ENCODE results near the gene SLC25A47.
"Not testable (repeated sequence)": the region's sequence is repeated elsewhere in the genome, so short reads cannot be mapped to it uniquely, and the experiment has no call there.

Gene SLC25A47

DNA sequence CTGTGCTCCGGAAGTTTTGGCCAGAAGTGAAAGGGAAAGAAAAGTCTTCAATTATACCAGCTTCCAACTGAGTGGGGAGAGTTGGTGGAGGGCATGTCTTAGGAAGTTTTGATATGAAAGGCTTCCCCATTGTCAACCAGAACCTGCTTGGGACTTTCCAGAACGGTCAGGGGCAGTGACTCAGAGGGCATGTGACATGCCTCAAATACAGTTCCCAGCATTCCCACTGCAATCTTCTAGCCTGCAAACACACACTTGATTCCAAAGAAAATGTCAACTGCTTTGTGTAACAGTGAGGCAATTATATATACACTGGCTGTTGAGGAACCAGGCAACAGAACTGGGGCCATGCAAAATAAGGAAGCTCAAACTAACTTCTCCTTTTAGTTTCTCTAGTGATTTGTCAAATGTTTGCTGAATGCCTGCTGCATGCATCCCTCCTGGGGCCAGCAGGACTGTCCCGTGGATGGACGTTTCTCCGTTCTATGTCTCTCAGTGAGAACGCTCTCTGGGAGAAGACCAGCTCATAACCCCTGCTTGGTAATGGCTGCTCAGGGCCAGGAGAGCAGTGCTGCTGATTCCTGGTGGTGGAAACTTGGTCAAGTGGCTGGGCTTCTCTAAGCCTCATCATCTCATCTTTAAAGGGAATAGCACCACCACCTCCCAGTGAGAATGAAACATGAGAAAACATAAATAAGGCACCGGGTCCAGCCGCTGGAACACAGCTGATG, 18.3 kb downstream of the SLC25A47 start:
- peaks cover 24% of the 10 kb centered on the region for H3K36me3 Mint-ChIP-seq (ENCODE audit: insufficient read depth)

DNA sequence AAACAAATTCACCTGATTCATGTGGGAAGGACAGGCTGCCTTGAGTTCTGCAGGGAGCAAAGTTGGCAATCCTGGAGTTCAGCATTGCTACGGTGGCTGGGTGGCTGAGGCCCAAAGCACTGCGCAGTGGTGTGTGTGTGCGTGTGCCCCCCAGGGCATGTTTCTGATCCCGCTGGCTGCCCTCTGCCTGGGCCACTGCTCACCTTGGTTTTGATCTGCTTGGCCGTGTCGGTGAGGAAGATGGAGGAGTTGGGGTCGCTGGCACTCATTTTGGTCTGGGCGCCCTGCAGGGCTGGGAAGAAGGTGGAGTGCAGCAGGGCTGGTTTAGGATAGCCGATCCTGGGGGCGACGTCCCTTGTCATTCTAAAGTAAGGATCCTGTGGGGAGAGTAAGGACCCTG, 19.1 kb downstream of the SLC25A47 start:
- Mint-ChIP-seq H3K4me3 (no peak overlapping the region), H3K4me1 (no peaks in the 10 kb centered on the region)
- no peak for ATAC-seq (replicated peaks; ENCODE audit: extremely low read depth, poor library complexity, severe bottlenecking)

More for the DNA sequence above, 18.3 kb downstream of the SLC25A47 start:
- Mint-ChIP-seq H3K27me3 (no peaks in the 10 kb centered on the region), H3K4me3 (no peak overlapping the region), H3K9me3 (no peaks in the 10 kb centered on the region), H3K27ac (ENCODE audit: low read depth) (no peak overlapping the region), H3K4me1 (no peaks in the 10 kb centered on the region)
- peak in 1 of 2 donors; percentile 7 for DNase-seq (ENCODE audit: low spot score in 2 of 2)
- ATAC-seq (replicated peaks; ENCODE audit: extremely low read depth, poor library complexity, severe bottlenecking), result no peak

DNA sequence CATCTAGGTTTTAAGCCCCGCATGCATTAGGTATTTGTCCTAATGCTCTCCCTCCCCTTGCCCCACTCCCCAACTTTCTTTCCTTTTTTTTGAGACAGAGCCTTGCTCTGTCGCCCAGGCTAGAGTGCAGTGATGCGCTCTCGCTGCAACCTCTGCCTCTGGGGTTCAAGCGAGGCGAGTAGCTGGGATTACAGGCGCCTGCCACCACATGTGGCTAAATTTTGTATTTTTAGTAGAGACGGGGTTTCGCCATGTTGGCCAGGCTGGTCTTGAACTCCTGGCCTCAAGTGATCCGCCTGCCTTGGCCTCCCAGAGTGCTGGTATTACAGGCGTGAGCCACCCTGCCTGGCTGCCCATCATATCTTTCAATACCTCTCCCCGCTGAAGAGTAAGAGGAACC, 19.7 kb downstream of the SLC25A47 start:
- H3K36me3 Mint-ChIP-seq (ENCODE audit: insufficient read depth), result peaks cover 18% of the 10 kb centered on the region
- not testable (repeated sequence) for H3K4me3 Mint-ChIP-seq; H3K27ac Mint-ChIP-seq (ENCODE audit: low read depth)

More for the DNA sequence above, 19.1 kb downstream of the SLC25A47 start:
- peak in 1 of 2 donors; percentile 4 for DNase-seq (ENCODE audit: low spot score in 2 of 2)
- no peaks in the 10 kb centered on the region for H3K27me3 Mint-ChIP-seq
- peaks cover 18% of the 10 kb centered on the region for H3K36me3 Mint-ChIP-seq (ENCODE audit: insufficient read depth)
- H3K9me3 Mint-ChIP-seq, result no peaks in the 10 kb centered on the region
- no peak overlapping the region for H3K27ac Mint-ChIP-seq (ENCODE audit: low read depth)

DNA sequence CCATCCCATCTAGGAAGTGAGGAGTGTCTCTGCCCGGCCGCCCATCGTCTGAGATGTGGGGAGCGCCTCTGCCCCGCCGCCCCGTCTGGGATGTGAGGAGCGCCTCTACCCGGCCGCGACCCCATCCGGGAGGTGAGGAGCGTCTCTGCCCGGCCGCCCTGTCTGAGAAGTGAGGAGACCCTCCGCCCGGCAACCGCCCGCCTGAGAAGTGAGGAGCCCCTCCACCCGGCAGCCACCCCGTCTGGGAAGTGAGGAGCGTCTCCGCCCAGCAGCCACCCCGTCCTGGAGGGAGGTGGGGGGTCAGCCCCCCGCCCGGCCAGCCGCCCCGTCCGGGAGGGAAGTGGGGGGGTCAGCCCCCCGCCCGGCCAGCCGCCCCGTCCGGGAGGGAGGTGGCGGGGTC, 21.5 kb downstream of the SLC25A47 start:
- H3K27me3 Mint-ChIP-seq; ATAC-seq (replicated peaks; ENCODE audit: extremely low read depth, poor library complexity, severe bottlenecking); DNase-seq (ENCODE audit: low spot score in 2 of 2); H3K4me3 Mint-ChIP-seq; H3K27ac Mint-ChIP-seq (ENCODE audit: low read depth); H3K4me1 Mint-ChIP-seq; H3K9me3 Mint-ChIP-seq: not testable (repeated sequence)
- peaks cover 12% of the 10 kb centered on the region for H3K36me3 Mint-ChIP-seq (ENCODE audit: insufficient read depth)

More for the DNA sequence above, 19.7 kb downstream of the SLC25A47 start:
- not testable (repeated sequence) for DNase-seq (ENCODE audit: low spot score in 2 of 2); H3K27me3 Mint-ChIP-seq; H3K4me1 Mint-ChIP-seq; H3K9me3 Mint-ChIP-seq; ATAC-seq (replicated peaks; ENCODE audit: extremely low read depth, poor library complexity, severe bottlenecking)

GRCh38 chr14:100345711-100346110, 22.6 kb downstream of the SLC25A47 start:
- Mint-ChIP-seq H3K4me1 (no peaks in the 10 kb centered on the region), H3K27me3 (no peaks in the 10 kb centered on the region), H3K27ac (ENCODE audit: low read depth) (no peak overlapping the region), H3K4me3 (no peak overlapping the region), H3K9me3 (no peaks in the 10 kb centered on the region), H3K36me3 (ENCODE audit: insufficient read depth) (peaks cover 18% of the 10 kb centered on the region)
- no peak for DNase-seq (ENCODE audit: low spot score in 2 of 2)
- ATAC-seq (replicated peaks; ENCODE audit: extremely low read depth, poor library complexity, severe bottlenecking), result no peak

GRCh38 chr14:100346306-100347091, 23.4 kb downstream of the SLC25A47 start:
- H3K27me3 Mint-ChIP-seq, result no peaks in the 10 kb centered on the region
- ATAC-seq (replicated peaks; ENCODE audit: extremely low read depth, poor library complexity, severe bottlenecking), result no peak
- no peak for DNase-seq (ENCODE audit: low spot score in 2 of 2)
- H3K27ac Mint-ChIP-seq (ENCODE audit: low read depth), result no peak overlapping the region
- H3K4me1 Mint-ChIP-seq, result no peaks in the 10 kb centered on the region
- no peaks in the 10 kb centered on the region for H3K9me3 Mint-ChIP-seq
- H3K4me3 Mint-ChIP-seq, result no peak overlapping the region
- H3K36me3 Mint-ChIP-seq (ENCODE audit: insufficient read depth), result peaks cover 25% of the 10 kb centered on the region

DNA sequence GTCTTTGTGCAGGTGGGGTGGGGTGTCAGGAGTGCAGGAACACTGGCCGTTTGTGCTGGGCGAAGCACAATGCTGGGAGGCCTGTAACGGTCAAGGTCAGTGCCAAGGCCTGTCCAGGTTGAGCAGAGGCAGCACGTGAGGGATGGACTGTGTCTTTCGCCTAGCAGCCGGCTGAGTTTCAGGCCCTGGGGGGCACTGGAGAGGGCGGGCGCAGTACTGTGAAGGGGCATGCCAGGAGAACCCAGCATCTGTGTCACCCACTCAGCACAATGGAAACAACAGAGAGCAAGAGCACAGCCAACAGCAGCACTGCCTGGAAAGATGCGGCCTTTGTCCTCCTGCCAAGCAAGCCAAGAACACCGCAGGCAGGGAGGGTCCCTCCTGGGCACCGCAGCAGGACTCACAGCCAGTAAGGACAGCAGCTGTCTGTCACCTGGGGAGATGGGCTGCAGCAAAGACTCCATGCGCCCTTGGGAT, 25.2 kb downstream of the SLC25A47 start:
- no peak overlapping the region for H3K4me3 Mint-ChIP-seq
- ATAC-seq (replicated peaks; ENCODE audit: extremely low read depth, poor library complexity, severe bottlenecking) (no peak), DNase-seq (ENCODE audit: low spot score in 2 of 2) (no peak)
- no peaks in the 10 kb centered on the region for H3K27me3 Mint-ChIP-seq
- no peaks in the 10 kb centered on the region for H3K4me1 Mint-ChIP-seq
- peaks cover 28% of the 10 kb centered on the region for H3K36me3 Mint-ChIP-seq (ENCODE audit: insufficient read depth)
- H3K27ac Mint-ChIP-seq (ENCODE audit: low read depth), result no peak overlapping the region
- no peaks in the 10 kb centered on the region for H3K9me3 Mint-ChIP-seq

DNA sequence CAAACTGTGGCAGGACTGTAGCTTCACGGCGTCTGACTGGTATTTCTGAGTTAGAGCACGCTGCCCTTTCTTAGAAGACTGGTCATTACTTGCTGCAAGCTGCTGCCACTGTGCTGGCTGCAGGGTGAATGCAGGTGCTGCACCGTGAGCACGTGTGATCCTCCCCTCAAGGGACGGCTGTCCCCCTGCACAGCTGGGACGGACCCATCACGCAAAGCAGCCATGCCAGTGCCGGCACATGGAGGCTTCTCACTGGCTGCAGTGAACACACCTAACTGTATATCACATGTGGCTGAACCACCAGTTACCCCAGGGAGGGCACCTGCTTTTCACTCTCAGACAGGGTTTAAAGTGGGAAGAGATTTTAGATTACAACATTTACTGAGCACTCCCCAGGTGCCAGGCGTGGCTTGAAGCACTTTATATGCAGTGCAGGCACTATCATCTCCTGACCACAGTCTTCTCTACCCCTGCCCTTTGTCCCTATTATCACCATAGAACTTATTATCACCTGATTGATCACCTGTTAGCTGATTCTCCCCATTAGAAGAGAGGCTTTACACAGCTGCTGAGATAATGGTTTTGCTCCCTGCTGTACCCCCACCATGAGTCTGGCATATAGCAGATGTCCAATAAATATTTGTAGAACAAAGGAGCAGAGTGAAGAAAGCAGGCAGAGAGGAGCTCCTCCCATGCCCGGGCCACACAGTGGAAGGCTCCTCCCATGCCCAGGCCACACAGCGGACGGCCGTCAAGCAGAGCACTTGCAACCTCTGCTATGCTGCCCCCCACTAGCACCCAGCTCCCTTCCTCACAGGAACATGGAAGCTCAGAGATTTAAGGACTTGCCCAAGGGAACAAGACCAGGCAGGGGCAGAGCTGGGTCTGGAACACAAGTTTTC, 25.9 kb downstream of the SLC25A47 start:
- Mint-ChIP-seq H3K9me3 (no peaks in the 10 kb centered on the region), H3K27ac (ENCODE audit: low read depth) (no peak overlapping the region), H3K36me3 (ENCODE audit: insufficient read depth) (peaks cover 24% of the 10 kb centered on the region), H3K27me3 (no peaks in the 10 kb centered on the region), H3K4me1 (no peaks in the 10 kb centered on the region), H3K4me3 (no peak overlapping the region)
- ATAC-seq (replicated peaks; ENCODE audit: extremely low read depth, poor library complexity, severe bottlenecking) (no peak), DNase-seq (ENCODE audit: low spot score in 2 of 2) (no peak)

DNA sequence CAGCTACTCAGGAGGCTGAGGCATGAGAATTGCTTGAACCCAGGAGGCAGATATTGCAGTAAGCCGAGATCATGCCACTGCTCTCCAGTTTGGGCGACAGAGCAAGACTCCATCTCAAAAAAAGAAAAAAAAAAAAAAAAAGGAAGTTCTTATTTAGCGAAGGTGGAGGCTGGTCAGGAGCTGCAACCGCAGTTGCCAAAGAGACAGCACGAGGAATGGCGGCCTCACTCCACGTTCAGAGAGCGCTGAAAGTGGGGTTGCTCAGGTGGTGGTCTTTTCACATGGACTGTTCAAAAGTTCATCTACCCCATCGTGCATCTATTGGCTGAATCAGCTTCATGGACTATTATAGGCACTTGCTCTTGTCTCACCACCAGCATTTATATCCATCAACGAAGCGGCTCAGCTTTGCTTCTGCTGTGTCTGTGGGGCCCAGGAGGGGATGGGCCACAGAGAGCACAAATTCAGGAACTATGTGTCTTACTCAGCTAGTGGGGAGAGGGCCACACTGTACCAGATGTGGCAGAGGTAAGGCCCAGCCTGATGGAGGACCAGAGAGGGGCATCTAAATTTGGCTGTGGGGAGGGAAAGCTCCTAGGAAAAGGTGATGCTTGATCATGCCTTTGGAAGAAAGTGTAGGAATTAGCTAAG, 27.3 kb downstream of the SLC25A47 start:
- DNase-seq (ENCODE audit: low spot score in 2 of 2) (no peak), ATAC-seq (replicated peaks; ENCODE audit: extremely low read depth, poor library complexity, severe bottlenecking) (no peak)
- H3K27me3 Mint-ChIP-seq, result no peaks in the 10 kb centered on the region
- no peaks in the 10 kb centered on the region for H3K9me3 Mint-ChIP-seq
- H3K27ac Mint-ChIP-seq (ENCODE audit: low read depth), result no peak overlapping the region
- H3K4me1 Mint-ChIP-seq, result no peaks in the 10 kb centered on the region
- H3K4me3 Mint-ChIP-seq, result no peak overlapping the region
- peaks cover 29% of the 10 kb centered on the region for H3K36me3 Mint-ChIP-seq (ENCODE audit: insufficient read depth)

- no peak overlapping the region for H3K27ac Mint-ChIP-seq (ENCODE audit: low read depth)
- peaks cover 32% of the 10 kb centered on the region for H3K36me3 Mint-ChIP-seq (ENCODE audit: insufficient read depth)
- no peak for DNase-seq (ENCODE audit: low spot score in 2 of 2)
- no peaks in the 10 kb centered on the region for H3K4me1 Mint-ChIP-seq
- H3K4me3 Mint-ChIP-seq, result no peak overlapping the region
- H3K9me3 Mint-ChIP-seq, result no peaks in the 10 kb centered on the region
- ATAC-seq (replicated peaks; ENCODE audit: extremely low read depth, poor library complexity, severe bottlenecking), result no peak
- H3K27me3 Mint-ChIP-seq, result no peaks in the 10 kb centered on the region
These were observed 27.8 kb downstream of the SLC25A47 start for GRCh38 chr14:100350986-100351385.

- H3K4me1 Mint-ChIP-seq, result peaks cover 8% of the 10 kb centered on the region
- no peak overlapping the region for H3K27ac Mint-ChIP-seq (ENCODE audit: low read depth)
- H3K36me3 Mint-ChIP-seq (ENCODE audit: insufficient read depth), result peaks cover 36% of the 10 kb centered on the region
- no peak overlapping the region for H3K4me3 Mint-ChIP-seq
- no peak for ATAC-seq (replicated peaks; ENCODE audit: extremely low read depth, poor library complexity, severe bottlenecking)
- no peaks in the 10 kb centered on the region for H3K27me3 Mint-ChIP-seq
- no peak for DNase-seq (ENCODE audit: low spot score in 2 of 2)
- no peaks in the 10 kb centered on the region for H3K9me3 Mint-ChIP-seq
These were observed 35.3 kb downstream of the SLC25A47 start for GRCh38 chr14:100358396-100358795.

DNA sequence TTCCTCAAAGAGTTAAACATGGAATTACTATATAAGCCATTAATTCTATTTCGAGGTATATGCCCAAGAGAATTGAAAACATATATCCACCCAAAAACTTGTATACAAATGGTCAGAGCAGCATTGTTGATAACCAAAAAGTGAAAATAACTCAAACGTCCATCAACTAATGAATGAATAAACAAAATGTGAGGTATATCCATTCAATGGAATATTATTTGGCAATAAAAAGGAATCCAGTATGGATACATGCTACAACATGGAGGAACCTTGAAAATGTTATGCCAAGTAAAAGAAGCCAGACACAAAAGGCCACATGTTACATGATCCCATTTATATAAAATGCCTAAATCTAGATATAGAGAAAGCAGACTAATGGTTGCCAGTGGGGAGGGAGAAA, 36.0 kb downstream of the SLC25A47 start:
- no peak overlapping the region for H3K4me3 Mint-ChIP-seq
- peaks cover 38% of the 10 kb centered on the region for H3K36me3 Mint-ChIP-seq (ENCODE audit: insufficient read depth)
- ATAC-seq (replicated peaks; ENCODE audit: extremely low read depth, poor library complexity, severe bottlenecking), result no peak
- no peaks in the 10 kb centered on the region for H3K9me3 Mint-ChIP-seq
- no peak for DNase-seq (ENCODE audit: low spot score in 2 of 2)
- no peaks in the 10 kb centered on the region for H3K27me3 Mint-ChIP-seq
- peaks cover 8% of the 10 kb centered on the region for H3K4me1 Mint-ChIP-seq
- H3K27ac Mint-ChIP-seq (ENCODE audit: low read depth), result no peak overlapping the region
